HCT116 (cell line): Measurements from ENCODE around the gene PDGFA. TPM values are rescaled to one million over a fixed set of nuclear protein-coding genes. Genes with fewer than 3 reads are reported as not detected.

Source experiments
- ATAC-seq: fragments of 200-7000 bp; cut with Tn5 transposase; 2 replicates; pipeline ENCODE4 v1.9.1; 2020; ENCODE audit warnings: mild to moderate bottlenecking, moderate library complexity
- BruUV-seq: library from RNA; stranded (reverse); fragments of 400-500 nt; replicated peaks from 2 replicates; lab custom pipeline; 2021; lab: Mats Ljungman, UMichigan
- CTCF ChIA-PET: fragments of 300-600 bp; sonication (Branson Sonifier 250); formaldehyde crosslinking; loops from one replicate; lab custom pipeline; 2021; ENCODE audit warnings: antibody characterized with exemption; lab: Charles Lee
- POLR2A ChIA-PET: fragments of 300-600, 350-600 bp; sonication (Branson Sonifier 250); formaldehyde crosslinking; loops from one replicate; lab custom pipeline; 2021; ENCODE audit warnings: antibody characterized with exemption; lab: Charles Lee
- RAD21 ChIA-PET, 2 experiments: fragments of 300-600 bp; sonication (Branson Sonifier 250); formaldehyde crosslinking; loops; one replicate each; lab custom pipeline; 2023; ENCODE audit warnings: low total read pairs in 2 of 2; ENCODE audit not compliant: uncharacterized antibody in 2 of 2, unreplicated experiment in 2 of 2, low non-redundant PET in 1 of 2; lab: Charles Lee
- DNase-seq: peaks from one replicate; pipeline ENCODE4 v3.0.0-alpha.2; 2010; ENCODE audit warnings: low read depth, low spot score
- H2AFZ ChIP-seq: fragments of 200-600 bp; shearing (Covaris generic), sonication (generic); 2 replicates; pipeline ENCODE4 v1.6.1; 2017; ENCODE audit warnings: low read depth, mixed run types, mixed read lengths, antibody characterized with exemption, low read length; ENCODE audit not compliant: poor library complexity, severe bottlenecking
- H3K27ac ChIP-seq: 2 replicates; pipeline ENCODE4 v1.5.1; 2012; ENCODE audit warnings: low read depth, low read length
- H3K27me3 ChIP-seq: fragments of 200-600 bp; sonication (generic); 2 replicates; pipeline ENCODE4 v1.6.1; 2016; ENCODE audit warnings: mixed run types, low read length, mixed read lengths; ENCODE audit not compliant: insufficient read depth
- H3K36me3 ChIP-seq, 2 experiments: fragments of 200-500 bp in 1 of 2; fragments of 200-600 bp in 1 of 2; sonication (Bioruptor generic) in 1 of 2; sonication (generic) in 1 of 2; 2 replicates each; pipeline versions ENCODE4 v1.5.1 to v1.6.1; 2014 to 2016; ENCODE audit warnings: low read length in 2 of 2, inconsistent platforms in 1 of 2, mixed read lengths in 1 of 2, mixed run types in 1 of 2; ENCODE audit not compliant: insufficient read depth in 2 of 2, control insufficient read depth in 1 of 2
- H3K4me1 ChIP-seq, 2 experiments: fragments of 200-600 bp in 1 of 2; sonication (generic) in 1 of 2; 2 replicates each; pipeline versions ENCODE4 v1.5.1 to v1.6.1; 2012 to 2017; ENCODE audit warnings: low read length in 2 of 2, inconsistent platforms in 1 of 2, mild to moderate bottlenecking in 1 of 2, mixed read lengths in 1 of 2, mixed run types in 1 of 2, moderate library complexity in 1 of 2; ENCODE audit not compliant: insufficient read depth in 2 of 2, control insufficient read depth in 1 of 2
- H3K4me2 ChIP-seq: fragments of 200-600 bp; sonication (generic); 2 replicates; pipeline ENCODE4 v1.6.1; 2017; ENCODE audit warnings: mixed run types, low read length, mixed read lengths
- H3K4me3 ChIP-seq, 2 experiments: fragments of 200-600 bp in 1 of 2; sonication (generic) in 1 of 2; replicated peaks in 1 of 2; 2 replicates each; pipeline ENCODE4 v1.5.1; 2011 to 2016; ENCODE audit warnings: low read length in 2 of 2, control low read depth in 1 of 2, low read depth in 1 of 2, mild to moderate bottlenecking in 1 of 2, mixed read lengths in 1 of 2, mixed run types in 1 of 2
- H3K79me2 ChIP-seq: fragments of 200-600 bp; sonication (generic); 2 replicates; pipeline ENCODE4 v1.6.1; 2017; ENCODE audit warnings: mild to moderate bottlenecking, mixed run types, low read length, moderate library complexity, mixed read lengths; ENCODE audit not compliant: insufficient read depth
- H3K9ac ChIP-seq: fragments of 200-600 bp; sonication (generic); 2 replicates; pipeline ENCODE4 v1.6.1; 2016; ENCODE audit warnings: low read length, mixed read lengths
- H3K9me2 ChIP-seq: fragments of 200-600 bp; sonication (generic), shearing (Covaris generic); 2 replicates; pipeline ENCODE4 v1.6.1; 2017; ENCODE audit warnings: mixed run types, mild to moderate bottlenecking, moderate library complexity; ENCODE audit not compliant: insufficient read depth
- H3K9me3 ChIP-seq, 2 experiments: fragments of 200-500 bp in 1 of 2; fragments of 200-600 bp in 1 of 2; sonication (Bioruptor generic) in 1 of 2; sonication (generic) in 1 of 2; 2 replicates each; pipeline ENCODE4 v1.6.1; 2014 to 2017; ENCODE audit warnings: low read length in 2 of 2, mixed read lengths in 2 of 2, inconsistent platforms in 1 of 2, low read depth in 1 of 2, mild to moderate bottlenecking in 1 of 2, mixed run types in 1 of 2, moderate library complexity in 1 of 2; ENCODE audit not compliant: control insufficient read depth in 1 of 2, insufficient read depth in 1 of 2
- H4K20me1 ChIP-seq: fragments of 200-600 bp; sonication (generic), shearing (Covaris generic); 2 replicates; pipeline ENCODE4 v1.6.1; 2017; ENCODE audit warnings: mixed run types, mild to moderate bottlenecking, moderate library complexity; ENCODE audit not compliant: insufficient read depth
- ATF3 ChIP-seq: IDR thresholded peaks from 2 replicates; pipeline ENCODE4 v1.6.1; 2012
- CBX3 ChIP-seq: IDR thresholded peaks from 2 replicates; pipeline ENCODE4 v1.6.1; 2012; ENCODE audit warnings: low read depth
- CEBPB ChIP-seq: IDR thresholded peaks from 2 replicates; pipeline ENCODE4 v1.6.1; 2012; ENCODE audit warnings: low read depth
- EGR1 ChIP-seq: IDR thresholded peaks from 2 replicates; pipeline ENCODE4 v1.6.1; 2012; ENCODE audit warnings: low read depth
- ELF1 ChIP-seq: IDR thresholded peaks from 2 replicates; pipeline ENCODE4 v1.6.1; 2012; ENCODE audit warnings: low read depth, borderline replicate concordance
- EZH2 ChIP-seq: fragments of 200-600 bp; sonication (generic); IDR thresholded peaks from 2 replicates; pipeline ENCODE4 v1.6.1; 2017; ENCODE audit warnings: antibody characterized with exemption, mixed run types
- EZH2phosphoT487 ChIP-seq: fragments of 200-600 bp; IDR thresholded peaks from 2 replicates; pipeline ENCODE4 v1.6.1; 2018; ENCODE audit warnings: antibody characterized with exemption, borderline replicate concordance
- FOSL1 ChIP-seq: IDR thresholded peaks from 2 replicates; pipeline ENCODE4 v1.6.1; 2012; ENCODE audit warnings: low read depth
- POLR2A ChIP-seq: IDR thresholded peaks from 2 replicates; pipeline ENCODE4 v1.7.0; 2011; ENCODE audit warnings: borderline replicate concordance; ENCODE audit not compliant: insufficient read depth, insufficient read length; ENCODE audit errors: extremely low read depth
- POLR2AphosphoS5 ChIP-seq: IDR thresholded peaks from 2 replicates; pipeline ENCODE4 v1.6.1; 2011; ENCODE audit warnings: mild to moderate bottlenecking, low read depth, low read length, moderate library complexity
- SP1 ChIP-seq: IDR thresholded peaks from 2 replicates; pipeline ENCODE4 v1.6.1; 2012; ENCODE audit warnings: low read depth
- SRF ChIP-seq: IDR thresholded peaks from 2 replicates; pipeline ENCODE4 v1.6.1; 2012; ENCODE audit warnings: low read depth
- TCF7L2 ChIP-seq: IDR thresholded peaks from 2 replicates; pipeline ENCODE4 v1.7.0; 2011; ENCODE audit warnings: borderline replicate concordance, inconsistent platforms; ENCODE audit not compliant: insufficient read depth, insufficient read length; ENCODE audit errors: extremely low read depth
- YY1 ChIP-seq: IDR thresholded peaks from 2 replicates; pipeline ENCODE4 v1.6.1; 2011; ENCODE audit warnings: low read length, low read depth, moderate library complexity, mild to moderate bottlenecking; ENCODE audit not compliant: insufficient replicate concordance; ENCODE audit errors: extremely low read depth
- ZFX ChIP-seq: fragments of 450-650 bp; IDR thresholded peaks from 2 replicates; pipeline ENCODE4 v1.6.1; 2017
- ZNF274 ChIP-seq: fragments of 200-500 bp; sonication (Bioruptor generic); IDR thresholded peaks from 2 replicates; pipeline ENCODE4 v1.6.1; 2014; ENCODE audit warnings: mild to moderate bottlenecking, low read depth, low read length, inconsistent platforms
- intact Hi-C: fragments of 100-400 bp; cut with micrococcal nuclease; formaldehyde crosslinking; loops from 2 replicates; pipeline ENCODE4 v1.10.0; 2022
- total RNA-seq: library from RNA; stranded (reverse); gene quantifications from one replicate; pipeline ENCODE4 v1.2.1, GENCODE V29; 2021; ENCODE audit not compliant: unreplicated experiment
- TF ChIP-seq, protein P1 (sequence below), 3 experiments: fragments of 200-600 bp in 1 of 3; sonication (generic) in 1 of 3; IDR thresholded peaks in 2 of 3; conservative IDR thresholded peaks in 1 of 3; 2 replicates each; pipeline ENCODE4 v1.5.1; 2012 to 2017; ENCODE audit warnings: low read depth in 2 of 3, low read length in 2 of 3, antibody characterized with exemption in 1 of 3, borderline replicate concordance in 1 of 3, control low read depth in 1 of 3, mild to moderate bottlenecking in 1 of 3, mixed read lengths in 1 of 3, mixed run types in 1 of 3, moderate library complexity in 1 of 3; ENCODE audit not compliant: insufficient read depth in 1 of 3
- TF ChIP-seq, protein P2 (sequence below): IDR thresholded peaks from 2 replicates; pipeline ENCODE4 v1.6.1; 2011; ENCODE audit warnings: mild to moderate bottlenecking, low read length, moderate library complexity; ENCODE audit not compliant: insufficient replicate concordance; ENCODE audit errors: extremely low read depth

PDGFA gene
- total RNA-seq, 1 experiment from 2014 or later = 44.7 TPM

GRCh38 chr7:450741-451140 is 68.9 kb downstream of the PDGFA start (continued):
- TF ChIP-seq, protein P1, sequence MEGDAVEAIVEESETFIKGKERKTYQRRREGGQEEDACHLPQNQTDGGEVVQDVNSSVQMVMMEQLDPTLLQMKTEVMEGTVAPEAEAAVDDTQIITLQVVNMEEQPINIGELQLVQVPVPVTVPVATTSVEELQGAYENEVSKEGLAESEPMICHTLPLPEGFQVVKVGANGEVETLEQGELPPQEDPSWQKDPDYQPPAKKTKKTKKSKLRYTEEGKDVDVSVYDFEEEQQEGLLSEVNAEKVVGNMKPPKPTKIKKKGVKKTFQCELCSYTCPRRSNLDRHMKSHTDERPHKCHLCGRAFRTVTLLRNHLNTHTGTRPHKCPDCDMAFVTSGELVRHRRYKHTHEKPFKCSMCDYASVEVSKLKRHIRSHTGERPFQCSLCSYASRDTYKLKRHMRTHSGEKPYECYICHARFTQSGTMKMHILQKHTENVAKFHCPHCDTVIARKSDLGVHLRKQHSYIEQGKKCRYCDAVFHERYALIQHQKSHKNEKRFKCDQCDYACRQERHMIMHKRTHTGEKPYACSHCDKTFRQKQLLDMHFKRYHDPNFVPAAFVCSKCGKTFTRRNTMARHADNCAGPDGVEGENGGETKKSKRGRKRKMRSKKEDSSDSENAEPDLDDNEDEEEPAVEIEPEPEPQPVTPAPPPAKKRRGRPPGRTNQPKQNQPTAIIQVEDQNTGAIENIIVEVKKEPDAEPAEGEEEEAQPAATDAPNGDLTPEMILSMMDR (IDR thresholded peaks at IDR 0.05 in 2 of 3, conservative IDR thresholded peaks at IDR 0.05 in 1 of 3; ENCODE audit: borderline replicate concordance in 1 of 3, insufficient read depth in 1 of 3, low read depth in 2 of 3, low read length in 2 of 3) = no peak
- TF ChIP-seq SRF (no peak), ZFX (no peak), CBX3 (no peak), ELF1 (no peak), ATF3 (no peak), TCF7L2 (no peak), POLR2A (no peak)
- TF ChIP-seq, all 23 proteins: peak for 0

- no peak for ATAC-seq
- no peaks in the 10 kb centered on the region for H4K20me1 ChIP-seq
- H3K4me1 ChIP-seq = no peaks in the 10 kb centered on the region
- H3K9me3 ChIP-seq = no peaks in the 10 kb centered on the region
- ChIA-PET CTCF (no interaction called here), POLR2A (no interaction called here), RAD21 (no interaction called here)
- no peaks in the 10 kb centered on the region for H3K9me2 ChIP-seq
- no peaks in the 10 kb centered on the region for H3K79me2 ChIP-seq
- H3K9ac ChIP-seq = no peak overlapping the region
- H3K4me3 ChIP-seq = no peak overlapping the region
- H3K27me3 ChIP-seq = no peaks in the 10 kb centered on the region
- H3K36me3 ChIP-seq = no peaks in the 10 kb centered on the region
- no peak overlapping the region for H3K4me2 ChIP-seq
- DNase-seq = no peak
- BruUV-seq = no TSS peak
- intact Hi-C loops = no loop called here
- H3K27ac ChIP-seq = no peak overlapping the region
- no peak overlapping the region for H2AFZ ChIP-seq
- TF ChIP-seq ZNF274 (no peak), EZH2 (no peak), CEBPB (no peak), SP1 (no peak), ATF3 (no peak), EGR1 (no peak), EZH2phosphoT487 (no peak), POLR2AphosphoS5 (no peak), YY1 (no peak), POLR2A (no peak), TCF7L2 (no peak), CBX3 (no peak), FOSL1 (no peak)
- TF ChIP-seq, protein P1 (IDR thresholded peaks at IDR 0.05 in 2 of 3, conservative IDR thresholded peaks at IDR 0.05 in 1 of 3; ENCODE audit: borderline replicate concordance in 1 of 3, insufficient read depth in 1 of 3, low read depth in 2 of 3, low read length in 2 of 3) = no peak
- TF ChIP-seq, protein P2, sequence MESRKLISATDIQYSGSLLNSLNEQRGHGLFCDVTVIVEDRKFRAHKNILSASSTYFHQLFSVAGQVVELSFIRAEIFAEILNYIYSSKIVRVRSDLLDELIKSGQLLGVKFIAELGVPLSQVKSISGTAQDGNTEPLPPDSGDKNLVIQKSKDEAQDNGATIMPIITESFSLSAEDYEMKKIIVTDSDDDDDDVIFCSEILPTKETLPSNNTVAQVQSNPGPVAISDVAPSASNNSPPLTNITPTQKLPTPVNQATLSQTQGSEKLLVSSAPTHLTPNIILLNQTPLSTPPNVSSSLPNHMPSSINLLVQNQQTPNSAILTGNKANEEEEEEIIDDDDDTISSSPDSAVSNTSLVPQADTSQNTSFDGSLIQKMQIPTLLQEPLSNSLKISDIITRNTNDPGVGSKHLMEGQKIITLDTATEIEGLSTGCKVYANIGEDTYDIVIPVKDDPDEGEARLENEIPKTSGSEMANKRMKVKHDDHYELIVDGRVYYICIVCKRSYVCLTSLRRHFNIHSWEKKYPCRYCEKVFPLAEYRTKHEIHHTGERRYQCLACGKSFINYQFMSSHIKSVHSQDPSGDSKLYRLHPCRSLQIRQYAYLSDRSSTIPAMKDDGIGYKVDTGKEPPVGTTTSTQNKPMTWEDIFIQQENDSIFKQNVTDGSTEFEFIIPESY = no peak
These were observed 69.6 kb downstream of the PDGFA start for GRCh38 chr7:450036-450435.
